NCI-H2196 treated with DMSO at 0.1 percent for 48 hours (cell line): ENCODE measurements around the gene ACER1.
"Not testable (repeated sequence)": the region's sequence is repeated elsewhere in the genome, so short reads cannot be mapped to it uniquely, and the experiment has no call there.

Source experiments
- DNase-seq: peaks from one replicate; lab custom pipeline; 2025; ENCODE audit not compliant: unreplicated experiment; lab: John Stamatoyannopoulos, UW

ACER1 gene

GRCh38 chr19:6358003-6358402, 24.6 kb upstream of the ACER1 start:
- DNase-seq, result no peak

- no peak for DNase-seq
These were observed 23.8 kb upstream of the ACER1 start for GRCh38 chr19:6357174-6357573.

GRCh38 chr19:6355321-6356040, 22.1 kb upstream of the ACER1 start:
- not testable (repeated sequence) for DNase-seq

- DNase-seq, result no peak
These were observed 20.8 kb upstream of the ACER1 start for GRCh38 chr19:6354098-6354674.

GRCh38 chr19:6352381-6353165, 19.2 kb upstream of the ACER1 start:
- no peak for DNase-seq

GRCh38 chr19:6350688-6351087, 17.3 kb upstream of the ACER1 start:
- no peak for DNase-seq

- DNase-seq, result not testable (repeated sequence)
These were observed 15.9 kb upstream of the ACER1 start for GRCh38 chr19:6349271-6349670.

- no peak for DNase-seq
These were observed 10.1 kb upstream of the ACER1 start for GRCh38 chr19:6343462-6343861.

GRCh38 chr19:6340493-6341201, 7.2 kb upstream of the ACER1 start:
- no peak for DNase-seq

- DNase-seq, result no peak
These were observed 1.3 kb upstream of the ACER1 start for GRCh38 chr19:6334490-6335285.

- no peak for DNase-seq
These were observed 6.6 kb downstream of the ACER1 start for GRCh38 chr19:6326815-6327214.

- DNase-seq, result no peak
These were observed 7.8 kb downstream of the ACER1 start for GRCh38 chr19:6325614-6326013.

- no peak for DNase-seq
These were observed 8.7 kb downstream of the ACER1 start for GRCh38 chr19:6324757-6325156.

- DNase-seq, result no peak
These were observed 11.1 kb downstream of the ACER1 start for GRCh38 chr19:6322284-6322683.

- DNase-seq, result no peak
These were observed 14.0 kb downstream of the ACER1 start for GRCh38 chr19:6319376-6319775.

GRCh38 chr19:6318772-6319171, 14.6 kb downstream of the ACER1 start:
- no peak for DNase-seq

- not testable (repeated sequence) for DNase-seq
These were observed 17.8 kb downstream of the ACER1 start for GRCh38 chr19:6315646-6316045.

- DNase-seq, result no peak
These were observed 19.9 kb downstream of the ACER1 start for GRCh38 chr19:6313398-6313969.

GRCh38 chr19:6312018-6312417, 21.4 kb downstream of the ACER1 start:
- no peak for DNase-seq

GRCh38 chr19:6298413-6298812, 35.0 kb downstream of the ACER1 start:
- DNase-seq, result no peak
